Right lobe of liver (tissue), 6 donors: ENCODE data around the gene PRRX1. TPM values are rescaled to one million over a fixed set of nuclear protein-coding genes. Genes with fewer than 3 reads are reported as not detected.

Experiments used
- ATAC-seq, 4 donors: fragments of 200-7000 bp; cut with Tn5 transposase; one replicate each; pipeline ENCODE4 v1.9.1; 2020; ENCODE audit warnings: mild to moderate bottlenecking in 4 of 4, moderate library complexity in 4 of 4
- DNase-seq, 3 donors: peaks; one replicate each; pipeline ENCODE4 v3.0.0-alpha.2; 2020
- H3K27ac ChIP-seq, 3 donors: fragments of 200-600 bp; one replicate each; pipeline ENCODE4 v1.8.0; 2022
- H3K27me3 ChIP-seq, 2 donors: fragments of 200-600 bp; one replicate each; pipeline ENCODE4 v1.8.0; 2022
- H3K36me3 ChIP-seq, 4 donors: fragments of 200-600 bp; sonication (generic) in 1 of 4; one replicate each; pipeline versions ENCODE4 v1.5.1 to v1.8.0; 2017 to 2022; ENCODE audit warnings: control low read depth in 1 of 4
- H3K4me1 ChIP-seq, 4 donors: fragments of 200-600 bp; sonication (generic) in 1 of 4; one replicate each; pipeline versions ENCODE4 v1.5.1 to v1.8.0; 2017 to 2022; ENCODE audit warnings: control low read depth in 1 of 4
- H3K4me3 ChIP-seq, 3 donors: fragments of 200-600 bp; one replicate each; pipeline ENCODE4 v1.8.0; 2022
- H3K9me3 ChIP-seq, 4 donors: fragments of 200-600 bp; sonication (generic) in 1 of 4; one replicate each; pipeline versions ENCODE4 v1.5.1 to v1.8.0; 2017 to 2022; ENCODE audit warnings: control low read depth in 1 of 4
- POLR2A ChIP-seq: fragments of 450-650 bp; IDR thresholded peaks from one replicate; pipeline ENCODE4 v1.6.1; 2017; ENCODE audit warnings: antibody characterized with exemption, mild to moderate bottlenecking
- WGBS: methylation state at CpG from one replicate; pipeline ENCODE4 v1.1.6; 2018; ENCODE audit warnings: low coverage, low lambda C conversion rate; ENCODE audit not compliant: insufficient coverage; ENCODE audit errors: missing lambda C conversion rate; 5-methylcytosine and 5-hydroxymethylcytosine counted together
- intact Hi-C, 2 donors: fragments of 100-400 bp; cut with DNase I; formaldehyde crosslinking; loops; one replicate each; pipeline versions ENCODE4 v1.11.2 to v1.14.1; 2022
- total RNA-seq, 6 experiments: library from RNA; depleted of rRNA in 2 of 6; stranded (reverse); fragments of >200 nt in 2 of 6; fragmentation: NEBNext Ultra II Directional in 3 of 6; extraction: Animal tissue kit (Norgen Biotek cat#: 25700) in 3 of 6; gene quantifications; one replicate each; pipeline versions ENCODE4 v1.1.0 to v1.2.4, GENCODE V29; 2016 to 2023
- TF ChIP-seq, protein P1 (sequence below), 4 donors: fragments of 200-600 bp in 3 of 4; fragments of 450-650 bp in 1 of 4; IDR thresholded peaks; one replicate each; pipeline versions ENCODE4 v1.5.1 to v1.8.0; 2016 to 2022; ENCODE audit warnings: antibody characterized with exemption in 4 of 4, mild to moderate bottlenecking in 2 of 4
- donor health status: DM: no; HTN: yes; CAD: no.
- donor health status: DM: no; HTN: no; CAD: no.
- donor health status: DM: no; HTN: no; CAD: no.
- donor health status: DM: no; HTN: yes; CAD: no.
- donor health status: DM: no; HTN: yes; CAD: no.

The PRRX1 gene
- total RNA-seq, 6 experiments from 2014 or later: 0.05 to 0.55 (median 0.18) TPM

DNA sequence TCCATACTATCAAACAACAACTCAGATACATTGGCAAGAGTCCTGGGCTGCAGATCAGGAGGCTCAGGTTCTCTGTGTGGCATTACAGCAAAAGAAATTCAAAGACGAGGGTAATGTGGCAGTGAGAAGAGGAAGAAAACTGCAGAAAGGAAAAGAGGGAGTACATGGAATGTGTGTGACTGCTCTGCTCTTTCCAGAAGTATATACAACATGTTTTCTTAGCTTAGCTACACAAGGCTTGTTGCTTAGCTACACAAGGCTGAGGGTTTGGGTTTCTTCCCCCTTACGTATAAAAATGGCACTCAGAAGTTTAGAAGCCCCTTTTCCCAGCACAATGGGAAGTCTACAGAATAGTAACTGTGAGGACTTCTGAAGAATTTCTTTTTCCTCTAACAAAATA is 86.0 kb downstream of the PRRX1 start:
- Histone ChIP-seq H3K9me3 (no peaks in the 10 kb centered on the region), H3K27ac (no peak overlapping the region), H3K4me1 (no peaks in the 10 kb centered on the region), H3K4me3 (no peak overlapping the region), H3K36me3 (no peaks in the 10 kb centered on the region), H3K27me3 (no peaks in the 10 kb centered on the region)
- DNase-seq: no peak
- ATAC-seq: no peak
- TF ChIP-seq, protein P1, sequence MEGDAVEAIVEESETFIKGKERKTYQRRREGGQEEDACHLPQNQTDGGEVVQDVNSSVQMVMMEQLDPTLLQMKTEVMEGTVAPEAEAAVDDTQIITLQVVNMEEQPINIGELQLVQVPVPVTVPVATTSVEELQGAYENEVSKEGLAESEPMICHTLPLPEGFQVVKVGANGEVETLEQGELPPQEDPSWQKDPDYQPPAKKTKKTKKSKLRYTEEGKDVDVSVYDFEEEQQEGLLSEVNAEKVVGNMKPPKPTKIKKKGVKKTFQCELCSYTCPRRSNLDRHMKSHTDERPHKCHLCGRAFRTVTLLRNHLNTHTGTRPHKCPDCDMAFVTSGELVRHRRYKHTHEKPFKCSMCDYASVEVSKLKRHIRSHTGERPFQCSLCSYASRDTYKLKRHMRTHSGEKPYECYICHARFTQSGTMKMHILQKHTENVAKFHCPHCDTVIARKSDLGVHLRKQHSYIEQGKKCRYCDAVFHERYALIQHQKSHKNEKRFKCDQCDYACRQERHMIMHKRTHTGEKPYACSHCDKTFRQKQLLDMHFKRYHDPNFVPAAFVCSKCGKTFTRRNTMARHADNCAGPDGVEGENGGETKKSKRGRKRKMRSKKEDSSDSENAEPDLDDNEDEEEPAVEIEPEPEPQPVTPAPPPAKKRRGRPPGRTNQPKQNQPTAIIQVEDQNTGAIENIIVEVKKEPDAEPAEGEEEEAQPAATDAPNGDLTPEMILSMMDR (IDR thresholded peaks at IDR 0.05): no peak
- TF ChIP-seq POLR2A: no peak
- intact Hi-C loops: no loop called here
- 47% methylated on average over 2 of the region's 2 CpGs for WGBS

DNA sequence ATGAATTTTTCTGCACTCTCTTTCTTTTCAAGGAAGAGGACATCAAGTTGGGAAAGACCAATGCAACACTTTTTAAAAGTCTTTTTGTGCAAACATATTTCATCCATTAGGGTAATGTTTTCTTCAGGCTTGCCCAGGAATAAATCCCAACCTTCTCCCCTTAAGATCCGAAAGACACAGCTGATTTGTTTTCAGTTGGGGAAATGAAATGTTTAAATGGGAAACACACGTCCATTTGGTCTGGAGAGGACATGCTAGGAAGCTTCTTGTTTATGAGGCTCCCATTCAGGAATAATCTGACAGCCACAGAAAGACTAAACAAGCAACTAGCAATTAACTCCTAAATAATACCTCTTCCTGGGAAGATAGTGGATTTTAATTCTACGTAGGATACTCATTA is 91.9 kb downstream of the PRRX1 start:
- TF ChIP-seq, protein P1 (IDR thresholded peaks at IDR 0.05): no peak
- no peak for TF ChIP-seq POLR2A
- Histone ChIP-seq H3K4me1 (no peaks in the 10 kb centered on the region), H3K27ac (no peak overlapping the region), H3K27me3 (no peaks in the 10 kb centered on the region), H3K4me3 (no peak overlapping the region), H3K36me3 (no peaks in the 10 kb centered on the region), H3K9me3 (no peaks in the 10 kb centered on the region)
- ATAC-seq: no peak
- 61% methylated on average over 3 of the region's 3 CpGs for WGBS
- no peak for DNase-seq
- intact Hi-C loops: no loop called here

DNA sequence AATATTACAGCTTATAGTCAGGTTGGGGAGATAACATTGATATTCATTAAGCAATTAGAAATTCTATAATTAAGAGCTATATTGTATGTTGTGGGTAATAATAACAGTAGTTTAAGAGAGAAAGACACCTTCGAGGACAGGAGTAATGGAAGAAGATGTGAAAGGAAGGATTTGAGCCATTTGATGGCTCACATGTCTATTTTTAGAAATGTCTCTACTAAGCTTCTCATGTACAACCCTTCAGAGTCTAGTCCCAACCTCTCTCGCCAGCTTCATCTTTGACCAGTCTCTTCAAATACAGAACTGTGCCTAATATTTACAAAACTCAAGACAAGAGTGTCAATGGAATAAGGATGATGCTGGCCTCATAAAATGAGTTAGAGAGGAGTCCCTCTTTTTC is 95.1 kb downstream of the PRRX1 start:
- 38% methylated on average over 2 of the region's 2 CpGs for WGBS
- TF ChIP-seq POLR2A: no peak
- TF ChIP-seq, protein P1 (IDR thresholded peaks at IDR 0.05): no peak

DNA sequence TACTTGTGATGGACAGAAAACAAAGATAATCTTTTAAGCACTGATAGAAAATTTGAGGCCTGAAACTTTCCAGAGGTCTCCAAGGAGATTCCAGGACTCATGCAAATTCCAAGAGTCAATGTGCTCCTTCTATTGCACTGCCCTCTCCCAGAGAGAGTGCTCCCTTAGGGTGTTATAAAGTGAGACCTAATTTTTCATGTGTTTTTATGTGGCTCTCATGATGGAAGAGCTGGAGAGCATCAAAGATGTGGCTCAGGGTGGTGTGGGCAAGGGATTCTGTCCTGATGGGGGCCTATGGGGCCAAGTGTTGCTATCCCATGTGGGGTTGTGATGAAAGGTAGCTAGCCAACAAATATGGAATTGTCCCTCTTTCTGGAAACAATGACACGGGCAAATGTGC is 101.3 kb downstream of the PRRX1 start:
- H3K27me3 ChIP-seq: no peaks in the 10 kb centered on the region
- H3K36me3 ChIP-seq: no peaks in the 10 kb centered on the region
- no peak for TF ChIP-seq POLR2A
- TF ChIP-seq, protein P1 (IDR thresholded peaks at IDR 0.05): no peak
- intact Hi-C loops: no loop called here
- ATAC-seq (no peak), DNase-seq (no peak)
- no peak overlapping the region for H3K4me3 ChIP-seq
- 60% methylated on average over 1 of the region's 1 CpG for WGBS
- H3K9me3 ChIP-seq: no peaks in the 10 kb centered on the region
- H3K4me1 ChIP-seq: no peaks in the 10 kb centered on the region
- no peak overlapping the region for H3K27ac ChIP-seq

More for the DNA sequence above, 95.1 kb downstream of the PRRX1 start:
- no peaks in the 10 kb centered on the region for H3K27me3 ChIP-seq
- DNase-seq: no peak
- H3K4me1 ChIP-seq: no peaks in the 10 kb centered on the region
- no peaks in the 10 kb centered on the region for H3K9me3 ChIP-seq
- H3K36me3 ChIP-seq: no peaks in the 10 kb centered on the region
- H3K4me3 ChIP-seq: no peak overlapping the region
- ATAC-seq: no peak
- no peak overlapping the region for H3K27ac ChIP-seq
- intact Hi-C loops: no loop called here

DNA sequence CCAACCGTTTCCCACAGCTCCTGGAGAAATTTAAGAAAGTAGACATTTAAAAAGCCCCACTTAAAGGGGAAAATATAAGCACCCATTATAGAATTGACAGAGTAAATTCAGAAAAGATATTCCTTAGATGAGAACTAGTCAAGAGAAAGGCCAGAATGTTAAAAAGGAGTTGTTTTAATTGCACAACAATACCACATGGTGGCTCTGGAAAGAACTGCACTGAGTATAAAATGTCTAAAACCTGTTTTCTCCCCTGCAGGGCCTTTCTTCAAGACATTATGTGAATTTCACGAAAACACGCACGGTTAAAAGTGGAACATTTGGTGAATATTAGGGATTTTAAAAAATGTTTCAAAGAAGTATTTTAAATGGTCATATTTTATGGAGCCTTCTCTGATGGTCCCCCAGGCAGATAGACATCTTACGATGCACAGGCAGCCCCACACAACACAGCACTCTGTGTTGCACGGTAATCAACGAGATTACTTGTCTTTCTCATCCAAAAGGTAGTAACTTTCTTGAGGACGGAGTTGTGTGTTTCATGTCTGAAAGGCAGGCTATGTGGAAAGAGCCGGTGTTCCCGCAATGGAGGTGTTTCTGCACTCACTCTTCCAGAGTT is 101.9 kb downstream of the PRRX1 start:
- TF ChIP-seq POLR2A: no peak
- TF ChIP-seq, protein P1 (IDR thresholded peaks at IDR 0.05): peak in 2 of 4 donors; percentile 16 to 24
- intact Hi-C loops: no loop called here
- Histone ChIP-seq H3K27me3 (no peaks in the 10 kb centered on the region), H3K9me3 (no peaks in the 10 kb centered on the region), H3K4me1 (no peaks in the 10 kb centered on the region), H3K4me3 (no peak overlapping the region), H3K36me3 (no peaks in the 10 kb centered on the region), H3K27ac (no peak overlapping the region)
- ATAC-seq (no peak), DNase-seq (no peak)
- WGBS: 60% methylated on average over 10 of the region's 10 CpGs
